Measurements from ENCODE around the gene BRAT1. TPM values are rescaled to one million over a fixed set of nuclear protein-coding genes. Genes with fewer than 3 reads are reported as not detected.
A peak's percentile ranks its signal among the peaks of the same experiment; 100 is the strongest.

BRAT1 gene
- total RNA-seq, 2 experiments from 2014 or later: 33.5 to 40.1 TPM

DNA sequence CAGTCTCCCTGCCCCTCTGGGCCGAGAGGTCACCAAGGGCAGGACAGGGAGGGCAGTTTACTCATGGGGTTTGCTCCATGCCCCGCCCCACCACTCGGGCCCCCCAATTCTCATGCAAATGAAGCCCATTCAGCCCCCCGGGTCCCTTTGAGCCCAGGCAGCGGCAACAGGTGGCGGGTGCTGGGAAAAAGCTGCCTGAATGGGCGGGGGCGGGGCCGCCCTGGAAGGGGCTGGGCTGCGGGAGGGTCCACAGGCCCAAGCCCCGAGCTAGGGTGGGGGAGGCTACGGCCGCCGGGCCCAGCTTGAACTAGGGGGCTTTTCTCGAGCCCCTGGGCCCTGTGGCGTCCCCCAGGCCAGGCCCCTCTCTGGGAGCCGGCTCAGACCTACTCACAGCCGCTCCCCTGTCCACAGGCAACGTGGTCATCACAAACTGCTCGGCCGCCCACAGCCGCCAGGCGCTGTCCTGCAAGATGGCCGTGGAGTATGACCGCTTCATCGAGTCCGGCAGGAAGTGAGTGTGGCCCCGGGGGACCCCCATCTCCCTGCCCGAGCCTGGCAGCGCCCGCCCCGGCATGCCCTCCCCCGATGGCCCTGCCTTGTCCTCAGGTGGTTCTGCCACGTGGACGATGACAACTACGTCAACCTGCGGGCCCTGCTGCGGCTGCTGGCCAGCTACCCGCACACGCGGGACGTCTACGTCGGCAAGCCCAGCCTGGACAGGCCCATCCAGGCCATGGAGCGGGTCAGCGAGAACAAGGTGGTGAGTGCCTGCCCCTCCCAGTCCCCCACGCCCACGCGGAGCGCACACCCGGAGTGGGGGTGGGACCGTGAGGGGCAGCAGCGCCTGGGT is 30.3 kb downstream of the BRAT1 start:
- Mint-ChIP-seq H3K4me3 (no peak overlapping the region), H3K9me3 (no peaks in the 10 kb centered on the region), H3K4me1 (peaks cover 25% of the 10 kb centered on the region), H3K27me3 (no peaks in the 10 kb centered on the region), H3K36me3 (peaks cover 25% of the 10 kb centered on the region), H3K27ac (no peak overlapping the region)
- POLR2A ChIA-PET: interaction anchor here (12.9 kb wide), 1 partner anchor 15 kb away, joined by 207 read pairs; no protein-coding TSS in a partner anchor
- no peak for ATAC-seq (ENCODE audit: low read depth)
- DNase-seq: no peak

- Mint-ChIP-seq H3K27me3 (no peaks in the 10 kb centered on the region), H3K9me3 (no peaks in the 10 kb centered on the region), H3K4me1 (peaks cover 25% of the 10 kb centered on the region), H3K27ac (no peak overlapping the region), H3K36me3 (peaks cover 25% of the 10 kb centered on the region), H3K4me3 (peak overlapping the region; percentile 42)
- no peak for ATAC-seq (ENCODE audit: low read depth)
- POLR2A ChIA-PET: interaction anchor here (12.9 kb wide), 1 partner anchor 14 kb away, joined by 207 read pairs; no protein-coding TSS in a partner anchor
- DNase-seq: no peak
Measured at GRCh38 chr7:2523941-2524807, 31.1 kb downstream of the BRAT1 start.

DNA sequence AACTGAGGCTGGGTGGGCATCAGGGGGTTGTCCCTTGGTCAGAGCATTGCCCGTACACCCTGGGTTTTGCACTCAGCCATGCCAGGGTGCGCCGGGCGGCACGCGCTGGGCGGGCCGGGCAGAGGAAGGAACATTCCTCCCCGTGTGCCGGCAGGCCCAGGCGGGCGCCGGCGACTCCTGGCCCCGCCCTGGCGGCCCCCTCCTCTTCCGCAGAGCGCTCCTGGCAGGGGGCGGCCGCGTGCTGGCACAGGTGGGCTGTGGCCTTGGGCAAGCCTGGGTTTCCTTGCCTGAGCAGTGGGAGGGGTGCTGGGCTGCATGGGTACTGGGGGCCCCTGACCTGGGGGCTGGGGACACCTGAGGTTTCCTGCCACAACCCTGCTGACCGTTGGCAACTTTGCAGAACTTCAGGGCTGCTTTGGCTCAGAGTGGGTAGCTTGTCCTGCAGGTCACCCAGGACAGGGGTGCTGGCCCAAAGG is 31.8 kb downstream of the BRAT1 start:
- POLR2A ChIA-PET: interaction anchor here (12.9 kb wide), 1 partner anchor 14 kb away, joined by 207 read pairs; no protein-coding TSS in a partner anchor
- Mint-ChIP-seq H3K27me3 (no peaks in the 10 kb centered on the region), H3K4me1 (peaks cover 22% of the 10 kb centered on the region), H3K9me3 (no peaks in the 10 kb centered on the region), H3K36me3 (peaks cover 25% of the 10 kb centered on the region), H3K27ac (peak overlapping the region; percentile 94), H3K4me3 (peak overlapping the region; percentile 97)
- ATAC-seq (ENCODE audit: low read depth): no peak
- DNase-seq: no peak

DNA sequence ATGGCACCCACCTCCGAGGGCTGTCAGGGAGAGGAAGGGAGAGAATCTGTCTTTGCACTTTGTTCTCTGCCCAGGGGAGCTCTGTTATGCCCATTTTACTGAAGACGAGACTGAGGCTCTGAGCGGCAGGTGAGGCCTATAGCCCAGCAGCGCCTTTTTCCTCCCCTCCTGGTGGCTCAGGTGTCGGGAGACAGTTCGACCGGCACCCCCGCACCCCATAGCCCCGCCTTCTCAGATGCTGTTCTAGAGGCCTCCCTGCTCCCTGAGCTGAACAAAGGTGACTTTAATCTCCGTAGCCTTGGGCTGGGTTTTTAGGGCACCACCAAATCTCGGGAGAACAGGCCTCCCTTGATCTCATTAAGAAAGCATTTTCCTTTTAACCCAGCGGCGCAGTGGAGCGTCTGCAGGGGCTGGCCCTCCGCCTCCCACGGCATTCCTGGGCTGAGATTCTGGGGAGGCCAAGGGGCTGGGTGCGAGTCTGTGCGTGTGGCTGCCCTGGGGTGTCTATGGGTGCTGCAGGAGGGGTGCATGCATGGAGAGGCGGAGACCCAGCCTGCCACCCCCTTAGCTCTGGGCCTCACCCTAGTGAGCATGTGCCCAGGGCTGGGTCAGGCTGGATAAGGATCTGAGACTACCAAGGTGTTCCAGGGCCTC is 32.4 kb downstream of the BRAT1 start:
- POLR2A ChIA-PET: interaction anchor here (1.2 to 12.9 kb wide), 3 partner anchors 7 to 28 kb away, joined by 4 to 207 read pairs (median 38); no protein-coding TSS in a partner anchor
- Mint-ChIP-seq H3K27me3 (no peaks in the 10 kb centered on the region), H3K9me3 (no peaks in the 10 kb centered on the region), H3K27ac (peak overlapping the region; percentile 94), H3K36me3 (peaks cover 25% of the 10 kb centered on the region), H3K4me1 (peaks cover 22% of the 10 kb centered on the region), H3K4me3 (peak overlapping the region; percentile 97)
- DNase-seq (peak; percentile 67), ATAC-seq (ENCODE audit: low read depth) (peak; percentile 7)

DNA sequence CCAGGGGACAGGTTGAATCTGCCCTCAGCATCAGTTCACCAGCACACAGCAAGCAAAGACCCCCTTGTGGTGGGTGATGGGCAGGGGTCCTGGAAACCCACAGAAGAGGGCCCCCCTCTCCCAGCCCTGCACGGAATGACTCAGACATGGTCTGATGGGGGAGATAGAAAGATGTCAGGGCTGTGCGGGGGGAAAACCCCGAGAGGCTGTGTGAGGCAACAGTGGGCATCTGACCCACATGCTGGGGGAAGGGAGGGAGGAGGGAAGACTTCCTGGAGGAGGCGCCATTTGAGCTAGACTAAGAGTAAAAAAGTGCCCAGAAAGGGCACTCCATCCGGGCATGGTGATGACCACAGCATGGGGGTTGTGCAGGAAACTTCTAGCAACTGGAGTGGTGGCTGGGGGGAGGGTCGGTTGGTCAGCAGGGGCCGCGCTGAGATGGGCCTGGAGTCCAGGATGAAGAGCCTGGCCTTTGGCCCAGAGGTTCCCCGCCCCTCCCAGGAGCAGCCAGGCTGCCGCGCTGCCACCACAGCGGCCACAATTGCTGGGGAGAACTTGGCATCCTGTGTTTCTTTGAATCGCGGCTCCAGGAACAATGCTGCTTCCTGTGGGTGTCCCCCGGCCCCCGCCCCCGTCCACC is 33.3 kb downstream of the BRAT1 start:
- Mint-ChIP-seq H3K4me1 (peaks cover 19% of the 10 kb centered on the region), H3K27me3 (no peaks in the 10 kb centered on the region), H3K9me3 (no peaks in the 10 kb centered on the region), H3K36me3 (peaks cover 21% of the 10 kb centered on the region), H3K27ac (peak overlapping the region; percentile 94), H3K4me3 (peak overlapping the region; percentile 97)
- DNase-seq: peak; percentile 80
- POLR2A ChIA-PET: interaction anchor here (0.6 to 12.9 kb wide), 8 partner anchors 7 to 189 kb away, joined by 3 to 207 read pairs (median 4); no protein-coding TSS in a partner anchor
- peak; percentile 30 for ATAC-seq (ENCODE audit: low read depth)

DNA sequence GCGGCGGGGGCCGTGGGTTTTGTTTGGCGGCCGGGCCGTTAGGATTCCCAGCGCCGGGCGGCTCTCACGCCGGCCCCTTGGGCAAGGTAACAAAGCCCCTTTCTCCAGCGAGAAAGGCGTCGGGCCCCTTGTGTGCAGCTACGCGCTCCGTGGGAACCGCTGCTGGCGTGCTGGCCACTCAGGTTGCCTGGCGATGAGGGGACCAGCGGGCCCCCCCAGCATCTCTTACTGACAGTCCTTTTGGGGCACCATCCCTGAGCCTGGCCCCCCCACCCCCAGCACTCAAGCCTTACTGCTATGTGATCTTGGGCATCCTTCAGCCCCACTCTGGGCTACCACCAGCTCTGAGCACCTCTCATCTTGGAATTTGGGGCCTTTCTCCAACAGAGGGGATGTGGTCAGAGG is 34.0 kb downstream of the BRAT1 start:
- Mint-ChIP-seq H3K36me3 (peaks cover 21% of the 10 kb centered on the region), H3K9me3 (no peaks in the 10 kb centered on the region), H3K27me3 (no peaks in the 10 kb centered on the region), H3K4me3 (peak overlapping the region; percentile 97), H3K4me1 (peaks cover 18% of the 10 kb centered on the region), H3K27ac (peak overlapping the region; percentile 94)
- POLR2A ChIA-PET: interaction anchor here (0.7 to 12.9 kb wide), 10 partner anchors 8 to 190 kb away, joined by 3 to 207 read pairs (median 4); no protein-coding TSS in a partner anchor
- ATAC-seq (ENCODE audit: low read depth): peak; percentile 0
- peak; percentile 55 for DNase-seq

- ATAC-seq (ENCODE audit: low read depth): no peak
- Mint-ChIP-seq H3K4me3 (peak overlapping the region; percentile 97), H3K4me1 (peaks cover 14% of the 10 kb centered on the region), H3K36me3 (peaks cover 21% of the 10 kb centered on the region), H3K27ac (peak overlapping the region; percentile 90), H3K27me3 (no peaks in the 10 kb centered on the region), H3K9me3 (no peaks in the 10 kb centered on the region)
- POLR2A ChIA-PET: interaction anchor here (0.9 to 12.9 kb wide), 8 partner anchors 9 to 165 kb away, joined by 3 to 207 read pairs (median 4); no protein-coding TSS in a partner anchor
- DNase-seq: no peak
Measured at GRCh38 chr7:2520761-2521290, 34.5 kb downstream of the BRAT1 start.

DNA sequence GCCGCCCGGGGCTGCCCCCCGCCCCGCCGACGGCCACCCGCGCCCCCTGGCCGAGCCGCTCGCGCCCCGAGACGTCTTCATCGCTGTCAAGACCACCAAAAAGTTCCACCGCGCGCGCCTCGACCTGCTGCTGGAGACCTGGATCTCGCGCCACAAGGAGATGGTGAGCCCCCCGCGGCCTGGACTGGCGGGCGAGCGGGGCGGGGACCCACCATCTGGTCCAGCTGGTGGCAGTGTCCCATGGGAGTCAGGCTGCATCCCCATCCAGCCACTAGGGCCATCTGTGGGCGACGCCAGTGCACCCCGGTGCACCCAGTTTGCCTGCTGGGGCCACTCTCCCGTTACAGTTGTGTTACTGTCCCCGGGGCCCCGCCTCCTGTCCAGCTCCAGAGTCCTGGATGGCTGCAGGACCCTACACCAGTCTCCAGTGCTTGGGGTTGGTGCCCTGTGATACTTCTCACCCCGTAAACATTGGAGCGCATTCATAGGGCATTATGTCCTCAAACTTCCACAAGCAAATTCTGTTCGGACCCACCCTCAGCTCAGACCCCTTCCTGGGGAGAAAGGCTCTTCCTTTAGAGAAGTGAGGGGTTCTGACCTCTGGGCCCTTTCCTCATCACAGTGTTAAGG is 35.1 kb downstream of the BRAT1 start:
- POLR2A ChIA-PET: interaction anchor here (1.2 to 12.9 kb wide), 6 partner anchors 9 to 125 kb away, joined by 3 to 207 read pairs (median 8); no protein-coding TSS in a partner anchor
- peak overlapping the region; percentile 97 for H3K4me3 Mint-ChIP-seq
- peak overlapping the region; percentile 90 for H3K27ac Mint-ChIP-seq
- peak; percentile 62 for DNase-seq
- H3K36me3 Mint-ChIP-seq: peaks cover 21% of the 10 kb centered on the region
- no peaks in the 10 kb centered on the region for H3K27me3 Mint-ChIP-seq
- ATAC-seq (ENCODE audit: low read depth): no peak
- no peaks in the 10 kb centered on the region for H3K9me3 Mint-ChIP-seq
- H3K4me1 Mint-ChIP-seq: peaks cover 12% of the 10 kb centered on the region

DNA sequence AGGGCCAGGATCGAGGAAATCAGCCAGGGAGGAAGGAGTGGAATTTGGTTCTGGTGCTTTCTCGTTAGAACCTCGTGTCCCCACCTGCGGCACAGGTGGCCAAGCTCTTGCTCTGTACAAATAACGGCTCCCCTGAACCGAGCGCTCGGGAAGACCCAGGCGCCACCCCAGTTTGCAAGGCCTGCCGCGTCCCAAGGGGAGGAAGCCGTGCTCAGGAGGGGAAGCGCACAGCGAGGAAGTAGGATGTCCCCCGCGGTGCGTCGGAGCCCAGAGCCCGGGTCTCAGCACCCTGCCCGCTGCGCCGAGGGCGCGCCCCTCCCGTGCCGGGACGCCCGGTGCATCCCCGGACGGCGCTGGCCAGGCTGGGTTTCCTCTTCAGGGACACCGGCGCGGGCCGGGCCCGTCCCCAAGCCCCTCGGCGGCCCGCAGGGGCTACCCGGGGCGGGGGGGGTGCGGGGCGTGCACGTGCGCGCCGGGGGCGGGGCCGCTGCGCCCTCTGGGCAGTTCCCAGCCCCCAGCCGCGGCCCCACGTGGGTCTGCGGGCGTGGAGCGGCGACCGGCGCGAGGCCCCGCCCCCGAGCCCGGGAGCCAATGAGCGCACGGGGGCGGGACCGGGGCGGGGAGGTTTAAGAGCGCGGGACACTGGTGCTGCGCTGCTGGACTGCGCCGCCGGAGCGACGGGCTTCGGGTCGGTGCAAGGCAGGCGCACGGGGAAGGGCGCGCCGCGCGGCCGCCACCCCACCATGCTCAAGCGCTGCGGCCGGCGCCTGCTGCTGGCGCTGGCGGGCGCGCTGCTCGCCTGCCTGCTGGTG is 36.0 kb downstream of the BRAT1 start, which contains the start of gene LFNG:
TSS of gene LFNG (plus strand) at position 656 of the 812 bp plus-strand sequence. CDS start at position 744, 88 bp downstream.
- POLR2A ChIA-PET: interaction anchor here (0.6 to 12.9 kb wide), 6 partner anchors 8 to 41 kb away, joined by 3 to 207 read pairs (median 6); no protein-coding TSS in a partner anchor
- ATAC-seq (ENCODE audit: low read depth) (peak; percentile 69), DNase-seq (peak; percentile 96)
- Mint-ChIP-seq H3K36me3 (peaks cover 21% of the 10 kb centered on the region), H3K4me3 (peak within 1 kb of the TSS; percentile 97), H3K27ac (peak within 1 kb of the TSS; percentile 90), H3K9me3 (no peaks in the 10 kb centered on the region), H3K4me1 (peaks cover 12% of the 10 kb centered on the region), H3K27me3 (no peaks in the 10 kb centered on the region)

DNA sequence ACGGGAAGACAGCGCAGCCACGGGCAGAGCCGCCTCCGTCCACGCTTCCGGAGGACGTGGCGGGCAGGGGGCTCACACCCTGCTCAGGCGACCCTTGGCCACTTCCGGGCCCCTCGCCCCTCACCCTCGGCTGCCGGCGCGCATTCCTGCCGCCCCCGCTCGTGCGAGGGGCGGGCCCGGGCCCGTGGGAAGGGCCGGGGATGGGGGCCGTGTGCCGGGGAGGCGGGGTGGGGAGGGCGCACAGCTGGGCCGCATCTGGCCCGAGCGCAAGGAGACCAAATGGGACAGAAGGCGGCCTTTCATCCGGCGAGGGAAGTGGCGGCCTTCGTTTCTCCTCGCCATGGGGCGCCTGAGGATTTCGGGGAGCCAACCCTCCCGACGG is 36.6 kb downstream of the BRAT1 start:
- H3K4me1 Mint-ChIP-seq: peaks cover 12% of the 10 kb centered on the region
- peaks cover 21% of the 10 kb centered on the region for H3K36me3 Mint-ChIP-seq
- peak overlapping the region; percentile 75 for H3K4me3 Mint-ChIP-seq
- no peaks in the 10 kb centered on the region for H3K9me3 Mint-ChIP-seq
- POLR2A ChIA-PET: interaction anchor here (0.6 to 12.9 kb wide), 4 partner anchors 9 to 11 kb away, joined by 3 to 207 read pairs (median 5); no protein-coding TSS in a partner anchor
- ATAC-seq (ENCODE audit: low read depth) (no peak), DNase-seq (no peak)
- peak overlapping the region; percentile 67 for H3K27ac Mint-ChIP-seq
- H3K27me3 Mint-ChIP-seq: no peaks in the 10 kb centered on the region
